Thyroid gland (tissue), 4 donors: ENCODE data around the gene PTPRN2. TPM values are rescaled to one million over a fixed set of nuclear protein-coding genes. Genes with fewer than 3 reads are reported as not detected.

Experiments
- DNase-seq, 2 donors: peaks; one replicate each; pipeline ENCODE4 v3.0.0-alpha.2; 2019
- H3K27ac ChIP-seq, 3 donors: fragments of 200-600 bp; sonication (generic); 1 replicate in 2 of 3; 2 replicates in 1 of 3; pipeline ENCODE4 v1.5.1; 2016 to 2019; ENCODE audit warnings: mild to moderate bottlenecking in 1 of 3, moderate library complexity in 1 of 3
- H3K27me3 ChIP-seq: fragments of 200-600 bp; sonication (generic); one replicate; pipeline ENCODE4 v1.5.1; 2019
- H3K36me3 ChIP-seq, 2 donors: fragments of 200-600 bp; sonication (generic); one replicate each; pipeline ENCODE4 v1.5.1; 2016 to 2019
- H3K4me1 ChIP-seq, 2 donors: fragments of 200-600 bp; sonication (generic); one replicate each; pipeline ENCODE4 v1.5.1; 2017 to 2019
- H3K4me3 ChIP-seq, 3 donors: fragments of 200-600 bp; sonication (generic); replicated peaks in 1 of 3; 1 replicate in 2 of 3; 2 replicates in 1 of 3; pipeline ENCODE4 v1.5.1; 2016; ENCODE audit warnings: mild to moderate bottlenecking in 1 of 3
- H3K9me3 ChIP-seq: fragments of 200-600 bp; sonication (generic); one replicate; pipeline ENCODE4 v1.5.1; 2017
- CTCF ChIP-seq, 6 experiments: fragments of 200-600 bp in 3 of 6; fragments of 450-650 bp in 3 of 6; sonication (generic) in 3 of 6; IDR thresholded peaks; one replicate each; pipeline ENCODE4 v1.5.1; 2016 to 2019; ENCODE audit warnings: antibody characterized with exemption in 6 of 6, mild to moderate bottlenecking in 2 of 6, inconsistent platforms in 1 of 6, moderate library complexity in 1 of 6
- POLR2A ChIP-seq, 2 donors: fragments of 450-650 bp; IDR thresholded peaks; one replicate each; pipeline ENCODE4 v1.6.1; 2017; ENCODE audit warnings: antibody characterized with exemption in 2 of 2, mild to moderate bottlenecking in 2 of 2, moderate library complexity in 1 of 2
- WGBS, 2 donors: methylation state at CpG; one replicate each; pipeline ENCODE4 v1.1.5; 2017; 5-methylcytosine and 5-hydroxymethylcytosine counted together
- intact Hi-C: fragments of 100-400 bp; cut with DNase I; formaldehyde crosslinking; loops from one replicate; pipeline ENCODE4 v1.15.1; 2023
- total RNA-seq, 4 donors: library from RNA; depleted of rRNA; stranded (reverse); fragments of >200 nt; gene quantifications; one replicate each; pipeline ENCODE4 v1.2.3, GENCODE V29; 2016

PTPRN2 gene
- total RNA-seq, 4 donors from 2014 or later, result 4.2 to 9.9 (median 7.7) TPM

- Histone ChIP-seq H3K4me3 (no peak overlapping the region), H3K27ac (no peak overlapping the region), H3K9me3 (no peaks in the 10 kb centered on the region), H3K4me1 (no peaks in the 10 kb centered on the region), H3K27me3 (no peaks in the 10 kb centered on the region), H3K36me3 (no peaks in the 10 kb centered on the region)
- intact Hi-C loops, result no loop called here
- no peak for DNase-seq
- TF ChIP-seq POLR2A (IDR thresholded peaks at IDR 0.05), result no peak
- no peak for TF ChIP-seq CTCF (IDR thresholded peaks at IDR 0.05)
- WGBS, 2 donors, result 68 to 74% methylated on average over 16 to 19 of the region's 19 CpGs
Observed at GRCh38 chr7:157676456-157677255, 911.0 kb downstream of the PTPRN2 start.

DNA sequence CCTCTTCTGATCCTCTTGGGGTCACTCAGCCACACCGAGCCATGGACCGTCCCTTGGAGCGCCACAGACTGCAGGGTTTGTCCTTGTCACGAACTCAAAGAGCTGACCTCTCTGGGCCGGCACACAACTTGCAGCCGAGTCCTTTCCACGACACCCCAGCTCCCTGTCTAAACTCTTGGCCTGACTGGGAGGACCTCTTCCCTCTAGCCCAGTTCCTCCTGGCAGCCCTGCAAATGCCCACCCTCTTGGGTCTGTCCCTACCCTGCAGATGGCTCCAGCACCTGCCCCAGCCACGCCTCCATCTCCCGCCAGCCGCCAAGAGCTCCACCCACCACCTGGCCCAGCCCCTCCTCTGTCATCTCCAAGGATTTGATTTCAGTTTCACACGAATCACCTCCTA lies 911.6 kb downstream of the PTPRN2 start:
- Histone ChIP-seq H3K27me3 (no peaks in the 10 kb centered on the region), H3K4me3 (no peak overlapping the region), H3K27ac (no peak overlapping the region), H3K36me3 (no peaks in the 10 kb centered on the region), H3K9me3 (no peaks in the 10 kb centered on the region), H3K4me1 (no peaks in the 10 kb centered on the region)
- 84 to 88% methylated on average over 11 of the region's 11 CpGs for WGBS, 2 donors
- DNase-seq, result no peak
- intact Hi-C loops, result no loop called here
- TF ChIP-seq CTCF (IDR thresholded peaks at IDR 0.05) (no peak), POLR2A (IDR thresholded peaks at IDR 0.05) (no peak)

DNA sequence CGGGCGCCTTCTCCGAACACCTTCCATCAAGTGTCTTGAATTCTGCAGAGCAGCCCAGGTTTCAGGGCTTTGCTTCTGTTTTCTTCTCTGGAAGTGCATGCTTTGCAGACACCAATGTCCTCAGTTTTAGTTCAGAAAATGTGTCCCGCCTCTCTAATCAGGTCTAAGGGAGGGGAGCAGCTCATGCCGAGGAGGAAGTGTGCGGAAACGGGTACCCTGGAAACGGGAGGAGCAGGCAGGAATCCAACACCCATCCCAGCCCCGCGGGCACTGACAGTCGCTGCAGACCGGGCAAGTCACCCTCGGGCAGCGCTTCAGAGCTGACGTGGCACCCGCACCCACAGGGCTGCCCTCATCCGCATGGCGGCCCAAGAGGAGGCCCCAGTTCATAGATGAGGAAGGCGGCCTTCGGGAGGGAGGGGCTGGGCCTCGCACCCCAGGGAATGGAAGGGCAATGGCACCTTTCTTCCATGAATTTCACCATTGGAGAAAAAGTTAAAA lies 912.1 kb downstream of the PTPRN2 start:
- Histone ChIP-seq H3K9me3 (no peaks in the 10 kb centered on the region), H3K4me3 (no peak overlapping the region), H3K27me3 (no peaks in the 10 kb centered on the region), H3K36me3 (no peaks in the 10 kb centered on the region), H3K4me1 (no peaks in the 10 kb centered on the region), H3K27ac (no peak overlapping the region)
- WGBS, 2 donors, result 86 to 92% methylated on average over 8 to 17 of the region's 21 CpGs
- intact Hi-C loops, result no loop called here
- DNase-seq, result no peak
- TF ChIP-seq POLR2A (IDR thresholded peaks at IDR 0.05) (no peak), CTCF (IDR thresholded peaks at IDR 0.05) (no peak)

DNA sequence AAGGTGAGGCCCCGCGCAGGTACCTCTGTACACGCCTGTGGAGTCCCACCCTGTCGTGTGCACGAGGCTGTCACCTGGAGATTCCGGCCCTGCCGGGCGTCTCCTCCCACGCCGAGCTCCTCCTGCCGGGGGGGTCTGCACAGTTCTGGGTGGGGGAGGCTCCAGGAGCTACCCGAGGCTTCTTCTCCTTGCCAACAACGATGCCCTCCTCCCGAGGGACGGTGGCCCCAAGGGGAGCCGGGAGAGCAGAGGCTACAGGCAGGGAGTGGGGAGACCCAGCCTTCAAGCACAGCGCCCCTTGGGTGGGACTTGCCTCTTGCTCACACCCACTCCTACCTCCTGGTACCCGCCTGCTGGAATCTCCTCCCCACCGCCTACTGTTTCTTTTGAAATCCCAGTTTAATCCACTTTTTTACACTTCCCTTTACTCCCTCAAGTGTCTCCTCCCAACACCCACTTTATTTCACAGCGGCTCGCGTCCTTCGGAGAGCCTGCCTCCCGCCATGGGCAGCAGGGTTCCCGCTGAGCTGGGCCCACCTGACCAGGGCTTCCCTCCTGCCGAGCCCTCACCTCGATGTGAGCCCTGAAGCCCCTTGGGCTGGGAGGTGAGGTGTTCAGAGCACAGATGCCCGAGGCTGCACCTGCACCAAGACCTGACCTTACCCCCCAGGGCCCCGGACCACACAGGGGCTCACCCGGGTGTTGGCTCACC lies 912.8 kb downstream of the PTPRN2 start:
- H3K36me3 ChIP-seq, result no peaks in the 10 kb centered on the region
- no peak overlapping the region for H3K27ac ChIP-seq
- H3K9me3 ChIP-seq, result no peaks in the 10 kb centered on the region
- TF ChIP-seq CTCF (IDR thresholded peaks at IDR 0.05) (no peak), POLR2A (IDR thresholded peaks at IDR 0.05) (no peak)
- intact Hi-C loops, result no loop called here
- no peaks in the 10 kb centered on the region for H3K27me3 ChIP-seq
- no peaks in the 10 kb centered on the region for H3K4me1 ChIP-seq
- no peak for DNase-seq
- 84 to 87% methylated on average over 19 to 30 of the region's 30 CpGs for WGBS, 2 donors
- H3K4me3 ChIP-seq, result no peak overlapping the region
